Germinal center (tissue), 1 donor: ENCODE results near the gene EZH1.
"Not testable (repeated sequence)": the region's sequence is repeated elsewhere in the genome, so short reads cannot be mapped to it uniquely, and the experiment has no call there.

Experiments used
- DNase-seq: peaks from one replicate; pipeline ENCODE4 v3.0.0; 2012; ENCODE audit warnings: mixed read lengths, low spot score

The EZH1 gene

DNA sequence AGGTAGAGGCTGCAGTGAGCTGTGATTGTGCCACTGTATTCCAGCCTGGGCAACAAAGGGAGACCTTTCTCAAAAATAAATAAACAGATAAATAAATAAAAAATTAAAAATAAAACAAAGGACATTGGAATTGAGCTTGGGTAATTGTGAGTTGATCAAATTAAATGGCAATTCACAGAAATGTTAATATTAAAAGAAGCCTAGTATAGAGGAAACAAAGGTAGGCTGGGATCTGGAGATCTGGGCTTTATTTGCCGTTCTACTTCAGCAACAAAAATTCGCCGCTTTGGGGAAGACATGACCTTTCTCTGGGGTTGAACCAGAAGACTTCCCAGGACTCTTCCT, 28.1 kb upstream of the EZH1 start:
- DNase-seq, result no peak

DNA sequence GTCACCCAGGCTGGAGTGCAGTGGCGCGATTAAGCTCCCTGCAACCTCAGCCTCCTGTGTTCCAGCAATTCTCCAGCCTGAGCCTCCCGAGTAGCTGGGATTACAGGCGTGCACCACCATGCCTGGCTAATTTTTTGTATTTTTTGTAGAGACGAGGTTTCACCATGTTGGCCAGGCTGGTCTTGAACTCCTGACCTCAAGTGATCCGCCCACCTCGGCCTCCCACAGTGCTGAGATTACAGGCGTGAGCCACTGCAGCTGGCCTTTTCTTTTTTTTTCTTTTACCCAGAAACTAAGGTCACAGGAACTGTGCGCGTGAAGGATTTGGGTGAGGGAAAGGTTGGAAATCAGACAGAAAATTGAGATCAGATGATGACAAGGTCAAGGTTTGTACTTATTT, 25.1 kb upstream of the EZH1 start:
- DNase-seq, result not testable (repeated sequence)

DNA sequence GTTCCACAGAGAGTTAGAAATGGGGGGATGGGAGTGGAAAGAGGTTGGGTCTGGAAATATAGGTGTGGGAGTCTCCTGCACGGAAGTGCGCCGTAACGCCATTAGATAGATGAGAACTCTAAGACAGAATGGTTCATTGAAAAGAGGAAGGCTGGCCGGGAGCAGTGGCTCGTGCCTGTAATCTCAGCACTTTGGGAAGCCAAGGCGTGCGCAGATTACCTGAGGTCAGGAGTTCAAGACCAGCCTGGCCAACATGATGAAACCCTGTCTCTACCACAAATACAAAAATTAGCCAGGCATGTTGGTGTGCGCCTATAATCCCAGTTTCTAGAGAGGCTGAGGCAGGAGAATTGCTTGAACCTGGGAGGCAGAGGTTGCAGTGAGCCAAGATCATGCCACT, 23.2 kb upstream of the EZH1 start:
- DNase-seq, result not testable (repeated sequence)

DNA sequence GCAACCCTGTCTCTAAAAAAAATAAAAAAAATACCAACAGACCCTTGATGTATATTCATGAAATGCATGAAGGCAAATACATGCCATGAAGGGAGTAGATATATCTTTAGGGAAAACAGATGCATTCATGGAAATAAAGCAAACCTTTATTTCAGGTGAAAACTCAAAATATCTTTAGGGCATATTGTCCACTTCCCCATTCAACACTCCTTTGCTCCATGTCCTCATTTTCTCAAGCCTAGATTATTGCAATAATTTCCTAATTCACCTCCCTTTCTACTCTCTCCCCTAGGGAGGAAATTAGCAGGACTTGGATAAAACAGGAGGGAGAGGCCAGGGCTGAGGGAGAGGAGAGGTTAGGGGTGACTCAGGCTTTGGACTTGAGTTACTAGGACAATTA, 22.7 kb upstream of the EZH1 start:
- no peak for DNase-seq

DNA sequence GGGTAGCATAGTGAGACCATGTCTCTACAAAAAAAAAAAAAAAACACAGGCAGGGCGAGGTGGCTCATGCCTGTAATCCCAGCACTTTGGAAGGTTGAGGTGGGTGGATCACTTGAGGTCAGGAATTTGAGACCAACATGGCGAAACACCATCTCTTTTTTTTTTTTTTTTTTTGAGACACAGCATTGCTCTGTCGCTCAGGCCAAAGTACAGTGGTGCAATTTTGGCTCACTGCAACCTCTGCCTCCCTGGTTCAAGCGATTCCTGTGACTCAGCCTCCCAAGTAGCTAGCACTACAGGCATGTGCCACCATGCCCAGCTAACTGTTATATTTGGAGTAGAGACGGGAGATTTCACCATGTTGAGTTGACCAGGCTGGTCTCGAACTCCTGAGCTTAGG, 21.3 kb upstream of the EZH1 start:
- DNase-seq, result no peak

DNA sequence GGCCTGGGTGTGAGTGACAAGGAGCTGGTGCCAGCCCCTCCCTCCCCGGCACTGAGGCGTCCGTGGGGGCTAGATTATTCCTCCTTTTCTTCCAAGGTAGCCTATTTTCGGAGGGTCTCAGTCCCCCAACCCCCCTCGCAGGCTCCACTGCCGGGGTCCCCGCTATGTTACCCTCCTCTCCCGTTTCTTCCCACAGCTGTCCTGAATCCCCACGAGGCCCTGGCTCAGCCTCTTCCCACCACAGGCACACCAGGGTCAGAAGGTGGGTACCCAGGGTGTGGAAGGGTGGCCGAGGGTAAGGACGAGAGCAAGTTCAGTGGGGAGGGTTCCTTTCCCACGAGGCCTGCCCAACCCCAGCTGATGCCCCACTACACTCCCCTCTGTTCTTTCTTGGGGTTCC, 16.8 kb upstream of the EZH1 start:
- no peak for DNase-seq

DNA sequence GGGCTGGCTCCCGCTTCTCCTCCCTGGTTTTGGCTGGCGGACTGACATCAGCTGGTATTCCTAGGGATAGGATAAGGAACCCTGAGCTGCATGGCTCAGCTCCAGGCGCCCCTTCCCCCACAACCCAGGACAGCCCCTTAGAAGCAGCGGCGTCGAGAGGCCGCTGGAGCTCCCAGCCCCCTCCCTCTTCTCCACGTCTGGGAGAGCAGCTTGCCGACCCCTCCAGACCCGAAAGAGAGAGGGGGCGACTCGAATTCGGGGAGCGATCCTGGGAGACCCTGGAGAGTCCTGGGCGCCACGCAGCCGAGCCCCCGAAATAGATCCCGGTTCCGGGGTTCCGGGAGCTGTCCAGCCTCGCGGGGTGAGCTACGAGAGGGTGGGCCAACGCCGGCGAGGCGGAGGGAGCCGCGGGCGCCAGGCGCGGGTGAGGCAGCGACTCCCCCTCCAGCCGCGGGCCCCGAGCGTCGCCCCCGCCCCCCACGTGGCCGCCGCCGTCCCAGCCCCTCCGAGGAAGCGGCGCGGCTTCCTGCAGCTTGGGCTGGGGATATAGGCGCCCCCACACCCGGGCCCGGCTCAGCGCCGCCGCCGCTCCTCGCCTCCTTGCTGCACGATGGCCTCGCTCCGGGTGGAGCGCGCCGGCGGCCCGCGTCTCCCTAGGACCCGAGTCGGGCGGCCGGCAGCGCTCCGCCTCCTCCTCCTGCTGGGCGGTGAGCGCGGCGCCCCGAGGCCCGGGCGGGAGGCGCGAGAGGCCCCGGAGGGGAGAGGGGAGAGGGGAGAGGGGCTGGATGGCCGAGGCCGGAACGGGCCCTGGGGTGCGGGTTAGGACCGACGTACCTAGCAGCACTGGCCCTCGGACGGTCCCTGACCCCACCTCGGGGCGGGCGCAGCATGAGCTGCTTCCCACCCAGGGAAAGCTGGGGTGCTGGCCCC, 16.1 kb upstream of the EZH1 start, which contains the start of gene RAMP2:
Gene RAMP2 (plus strand): TSS at position 576 of the 930 bp plus-strand sequence. CDS start 35 bp downstream, at position 611.
- DNase-seq, result peak; percentile 17

DNA sequence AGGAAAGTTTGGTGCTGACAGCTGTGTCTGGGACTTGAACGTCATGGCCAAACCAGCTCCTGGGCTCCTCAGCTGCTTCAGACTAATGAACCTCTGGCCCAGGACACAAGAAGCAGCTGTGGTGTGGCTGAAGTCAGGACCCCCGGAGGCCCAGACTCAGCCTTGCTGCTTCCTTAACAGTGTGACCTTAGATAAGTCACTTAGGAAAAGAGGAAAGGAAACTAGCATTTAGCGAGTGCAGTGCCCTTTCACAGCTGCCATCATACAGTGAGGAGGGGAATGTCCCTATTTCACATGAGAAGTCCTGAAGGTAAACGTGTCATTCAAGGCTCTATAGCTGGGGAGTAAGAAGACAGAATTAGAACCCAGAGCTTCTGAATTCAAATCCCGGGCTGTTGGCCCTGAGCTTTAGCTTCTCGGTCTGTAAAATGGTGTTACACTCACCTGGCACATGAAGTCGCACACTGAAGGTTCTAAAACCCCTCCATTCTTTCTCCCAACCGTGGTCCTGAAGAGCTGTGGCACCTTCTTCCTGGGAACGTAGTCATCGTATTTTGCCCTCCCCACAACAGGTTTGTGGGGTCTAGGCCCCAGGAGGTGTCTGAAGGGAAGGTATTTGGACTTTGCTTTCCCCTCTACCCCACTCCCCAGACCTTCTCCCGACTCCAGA, 15.3 kb upstream of the EZH1 start:
- peak; percentile 28 for DNase-seq

DNA sequence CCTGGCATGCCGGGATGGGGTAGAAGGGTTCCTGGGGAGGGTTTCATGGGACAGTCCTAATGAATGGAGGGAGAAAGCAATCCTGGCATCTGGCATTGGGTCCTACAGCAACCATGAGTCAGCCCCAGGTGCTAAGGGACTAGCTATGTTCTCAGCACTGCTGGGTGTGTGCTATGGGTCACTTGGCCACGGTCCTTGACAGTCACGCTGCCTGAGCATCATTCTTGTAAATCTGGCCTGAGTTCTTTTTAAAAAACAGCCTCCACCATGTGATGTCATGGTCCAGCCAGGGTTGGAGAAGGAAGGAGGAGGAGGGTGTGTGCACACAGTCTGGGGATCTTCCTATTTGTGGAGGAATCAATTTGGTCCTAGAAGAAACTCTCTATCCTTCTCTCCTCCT, 9.9 kb upstream of the EZH1 start:
- no peak for DNase-seq

DNA sequence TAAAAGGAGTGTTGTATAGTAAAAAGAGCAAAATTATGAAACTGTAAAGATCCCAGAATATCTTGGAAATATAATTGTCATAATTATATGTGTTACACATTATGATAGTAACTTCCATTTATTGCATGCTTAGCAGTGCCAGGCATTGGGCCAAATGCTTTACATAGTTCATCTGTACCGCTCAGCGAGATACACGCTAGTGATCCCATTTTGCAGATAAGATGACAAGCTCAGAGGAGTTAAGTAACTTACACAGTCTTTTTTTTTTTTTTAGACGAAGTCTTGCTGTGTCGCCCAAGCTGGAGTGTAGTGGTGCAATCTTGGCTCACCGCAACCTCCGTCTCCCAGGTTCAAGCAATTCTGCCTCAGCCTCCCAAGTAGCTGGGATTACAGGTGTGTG, 6.8 kb upstream of the EZH1 start:
- no peak for DNase-seq

DNA sequence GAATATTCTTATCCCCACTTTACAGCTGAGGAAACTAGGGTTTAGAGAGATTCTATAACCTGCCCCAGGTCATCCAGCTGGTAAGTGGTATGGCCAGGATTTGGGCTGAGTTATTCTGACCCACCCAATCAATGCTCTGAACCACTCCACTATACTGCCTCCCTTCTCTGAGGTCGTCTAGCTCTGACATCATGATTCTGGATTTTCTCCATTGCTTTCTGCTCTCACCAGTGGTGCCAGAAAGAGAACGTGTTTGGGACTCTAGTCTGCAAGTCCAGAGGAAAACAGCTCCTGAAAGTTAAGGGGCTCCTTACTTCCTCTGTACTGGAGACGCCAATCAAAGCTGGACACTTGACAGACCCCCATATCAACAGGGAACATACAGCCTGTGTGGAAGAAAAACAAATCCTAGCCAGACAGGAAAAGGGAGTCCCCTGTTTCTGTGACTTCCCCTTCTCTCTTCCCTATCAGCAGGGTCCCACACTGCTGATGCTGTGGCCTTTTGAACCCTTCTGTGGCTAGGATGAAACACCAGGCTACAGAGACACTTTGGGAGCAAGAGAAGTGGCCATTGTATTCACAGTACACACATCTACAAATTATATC, 6.0 kb upstream of the EZH1 start:
- DNase-seq, result no peak

DNA sequence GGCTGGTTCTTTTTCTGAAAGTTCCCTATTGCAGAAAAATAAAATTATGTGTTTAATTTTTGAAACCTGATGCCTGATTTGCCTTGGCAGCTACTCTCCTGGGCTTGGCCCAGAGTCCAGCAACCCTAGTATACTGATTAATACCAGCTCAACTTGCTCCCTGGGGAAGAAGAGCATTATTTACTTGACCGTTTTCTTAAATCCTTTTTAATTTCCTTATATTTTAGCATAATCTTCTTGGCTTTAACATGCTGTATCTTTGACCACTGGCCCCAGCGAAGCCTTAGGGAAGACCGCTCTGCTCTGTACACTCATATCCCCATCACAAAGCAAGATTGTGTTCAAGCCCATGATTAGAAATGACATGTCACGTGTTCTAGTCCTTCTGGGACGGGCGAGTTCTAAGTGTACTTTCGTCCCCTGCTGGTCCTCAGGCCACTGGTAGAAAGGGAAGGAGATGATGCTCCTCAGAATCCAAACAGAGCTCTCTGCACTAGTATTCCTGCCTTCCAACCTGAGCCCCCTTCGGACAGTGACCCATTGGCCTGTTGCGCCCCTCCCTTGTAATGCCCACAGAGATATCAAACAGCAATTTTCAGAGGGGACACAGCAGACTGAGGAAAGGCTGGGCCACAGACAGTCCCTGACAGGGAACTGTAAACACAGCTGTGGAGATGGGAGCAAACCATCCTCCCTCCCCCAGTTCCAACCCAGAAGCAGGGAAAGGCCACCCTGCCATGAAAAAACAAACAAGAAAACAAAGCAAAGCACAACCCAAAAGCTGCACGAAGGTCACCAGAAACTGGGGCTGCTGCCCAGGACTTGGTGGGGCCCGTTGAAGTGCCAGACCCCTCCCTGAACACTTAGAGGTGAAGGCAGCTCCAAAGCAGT, 4.3 kb upstream of the EZH1 start:
- DNase-seq, result no peak

DNA sequence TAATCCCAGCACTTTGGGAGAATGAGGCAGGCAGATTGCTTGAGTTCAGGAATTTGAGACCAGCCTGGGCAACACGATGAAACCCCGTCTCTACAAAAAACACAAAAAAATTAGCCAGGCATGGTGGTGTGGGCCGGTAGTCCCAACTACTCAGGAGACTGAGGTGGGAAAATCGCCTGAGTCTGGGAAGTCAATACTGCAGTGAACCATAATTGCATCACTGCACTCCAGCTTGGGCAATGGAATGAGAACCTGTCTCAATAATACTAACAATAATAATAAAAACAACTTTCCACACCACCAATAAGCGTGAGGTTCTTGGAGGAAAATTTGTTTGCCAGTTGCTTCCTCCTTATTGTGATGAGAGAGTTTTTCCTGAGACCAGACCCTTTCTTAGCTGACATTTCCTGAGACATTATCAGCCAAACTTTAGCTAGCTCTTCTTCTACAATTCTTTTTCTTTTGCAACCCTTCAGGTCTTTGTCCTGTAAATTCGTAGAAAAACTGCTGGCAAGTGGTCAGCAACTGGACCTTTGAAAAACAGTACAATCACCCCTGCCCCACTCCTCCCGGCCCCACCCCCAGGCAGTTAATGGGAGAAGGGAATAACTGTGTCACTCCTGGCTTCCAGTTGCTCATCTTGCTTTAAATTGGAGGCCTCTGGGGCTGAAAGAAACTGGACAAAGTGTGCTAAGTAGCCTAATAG, 3.5 kb upstream of the EZH1 start:
- no peak for DNase-seq

DNA sequence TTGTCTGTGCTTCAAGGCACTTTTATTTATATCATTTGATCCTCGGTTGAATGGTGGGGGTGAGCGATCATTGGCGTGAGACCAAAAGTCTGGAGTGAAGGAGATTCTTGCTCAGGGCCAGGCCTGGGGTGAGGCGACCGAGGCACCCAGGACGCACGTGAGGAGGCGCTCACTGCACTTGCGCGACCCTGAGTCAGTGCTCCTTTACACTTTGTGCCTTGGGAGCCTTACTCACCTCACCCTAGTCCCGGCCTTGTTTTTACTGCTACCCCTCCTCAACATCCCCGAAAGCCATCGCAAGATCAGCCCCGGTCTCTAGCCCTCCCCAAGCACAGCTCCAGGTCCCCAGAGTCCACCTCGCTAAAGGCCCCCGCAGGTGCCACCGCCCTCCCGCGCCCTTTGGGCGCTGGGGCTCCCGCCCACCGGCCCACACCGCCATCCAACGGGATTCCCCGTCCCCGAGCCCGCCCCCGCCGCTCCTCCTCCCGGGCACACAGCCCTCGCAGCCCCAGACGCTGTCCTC, 496 bp downstream of the EZH1 start:
- peak; percentile 56 for DNase-seq

DNA sequence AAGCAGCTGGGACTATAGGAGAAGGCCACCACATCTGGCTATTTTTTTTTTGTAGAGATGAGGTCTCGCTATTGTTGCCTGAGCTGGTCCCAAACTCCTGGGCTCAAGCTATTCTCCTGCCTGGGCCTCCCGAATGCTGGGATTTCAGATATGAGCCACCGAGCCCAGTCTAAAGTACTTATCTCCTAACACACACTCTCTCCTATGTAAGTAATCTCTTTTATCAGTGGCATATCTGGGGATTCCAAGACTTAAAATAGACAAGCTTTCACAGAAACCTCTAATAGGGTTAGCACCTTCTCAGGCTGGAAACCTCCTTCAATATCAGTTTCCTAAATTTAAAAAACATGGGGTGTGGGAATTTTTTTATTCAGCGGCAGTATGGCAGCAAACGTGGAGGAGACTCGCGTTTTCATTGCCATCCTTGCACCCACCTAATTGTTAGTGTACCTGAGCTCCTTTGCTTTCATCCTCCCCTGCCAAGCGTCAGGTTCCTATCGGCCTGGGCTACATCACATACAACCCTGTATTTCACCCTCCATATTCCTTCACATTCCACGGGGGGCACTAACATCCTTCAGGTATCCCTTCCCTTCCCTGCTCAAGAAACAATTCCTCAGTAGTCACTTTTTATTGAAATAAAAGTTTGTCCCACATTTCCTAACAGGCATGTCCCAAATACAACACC, 1.1 kb downstream of the EZH1 start:
- DNase-seq, result no peak

DNA sequence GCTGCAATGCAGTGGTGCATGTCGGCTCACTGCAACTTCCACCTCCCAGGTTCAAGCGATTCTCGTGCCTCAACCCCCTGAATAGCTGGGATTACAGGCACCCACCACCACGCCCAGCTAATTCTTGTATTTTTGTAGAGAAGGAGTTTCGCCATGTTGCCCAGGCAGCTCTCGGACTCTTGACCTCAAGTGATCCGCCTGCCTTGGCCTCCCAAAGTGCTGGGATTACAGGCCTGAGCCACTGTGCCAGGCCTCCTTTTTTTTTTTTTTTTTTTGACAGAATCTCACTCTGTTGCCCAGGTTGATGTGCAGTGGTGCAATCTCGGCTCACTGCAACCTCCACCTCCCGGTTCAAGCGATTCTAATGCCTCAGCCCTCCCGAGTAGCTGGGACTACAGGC, 1.9 kb downstream of the EZH1 start:
- not testable (repeated sequence) for DNase-seq

DNA sequence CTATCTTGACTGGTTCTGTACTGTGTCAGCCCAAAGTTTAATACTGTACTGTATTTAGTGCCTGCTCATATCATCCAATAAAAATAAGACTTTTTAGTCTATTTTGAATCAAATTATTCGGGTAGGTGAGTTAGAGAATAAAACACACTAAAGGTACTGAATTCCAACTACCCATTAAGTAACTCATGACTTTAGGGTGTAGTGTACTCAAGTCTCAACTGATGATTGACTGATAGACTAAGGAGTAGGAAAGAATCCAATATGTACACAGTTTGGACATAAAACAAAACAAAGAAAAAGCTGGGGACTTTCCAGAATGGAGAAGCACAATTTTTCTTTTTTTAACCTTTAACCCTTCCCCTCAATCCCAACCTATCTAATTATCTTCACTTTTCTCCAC, 4.1 kb downstream of the EZH1 start:
- DNase-seq, result no peak

DNA sequence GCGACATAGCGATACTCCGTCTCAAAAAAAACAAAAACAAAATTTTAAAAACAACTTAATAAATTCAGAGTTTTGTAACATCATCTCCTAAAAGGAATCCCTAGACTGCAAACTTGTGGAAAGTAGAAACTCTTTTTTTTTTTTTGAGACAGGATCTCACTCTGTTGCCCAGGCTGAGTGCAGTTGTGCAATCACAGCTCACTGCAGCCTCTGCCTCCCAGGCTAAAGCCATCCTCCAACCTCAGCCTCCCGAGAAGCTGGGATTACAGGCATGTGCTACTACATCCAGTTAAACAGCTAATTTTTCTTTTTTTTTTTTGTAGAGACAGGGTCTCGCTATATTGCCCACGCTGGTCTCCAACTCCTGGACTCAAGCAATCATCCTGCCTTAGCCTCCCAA, 19.7 kb downstream of the EZH1 start:
- DNase-seq, result no peak

DNA sequence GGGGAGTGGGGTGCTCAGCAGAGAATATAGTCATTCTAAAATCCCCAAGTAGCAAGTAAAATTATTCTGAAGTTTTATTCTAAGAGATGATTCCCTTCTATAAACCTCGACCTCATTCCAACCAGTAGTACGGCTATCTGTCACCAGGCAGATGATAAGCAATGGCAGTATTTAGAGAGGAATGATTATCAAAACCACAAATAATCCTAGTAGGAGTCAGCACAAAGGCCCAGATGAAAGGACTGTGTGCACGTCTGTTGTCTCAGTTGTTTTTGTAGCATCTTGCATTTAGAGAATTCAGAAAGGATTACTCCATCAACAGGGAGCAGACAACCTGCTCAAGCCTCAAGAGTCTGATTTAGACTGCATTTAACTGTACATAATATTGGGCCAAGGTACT, 21.2 kb downstream of the EZH1 start:
- no peak for DNase-seq

DNA sequence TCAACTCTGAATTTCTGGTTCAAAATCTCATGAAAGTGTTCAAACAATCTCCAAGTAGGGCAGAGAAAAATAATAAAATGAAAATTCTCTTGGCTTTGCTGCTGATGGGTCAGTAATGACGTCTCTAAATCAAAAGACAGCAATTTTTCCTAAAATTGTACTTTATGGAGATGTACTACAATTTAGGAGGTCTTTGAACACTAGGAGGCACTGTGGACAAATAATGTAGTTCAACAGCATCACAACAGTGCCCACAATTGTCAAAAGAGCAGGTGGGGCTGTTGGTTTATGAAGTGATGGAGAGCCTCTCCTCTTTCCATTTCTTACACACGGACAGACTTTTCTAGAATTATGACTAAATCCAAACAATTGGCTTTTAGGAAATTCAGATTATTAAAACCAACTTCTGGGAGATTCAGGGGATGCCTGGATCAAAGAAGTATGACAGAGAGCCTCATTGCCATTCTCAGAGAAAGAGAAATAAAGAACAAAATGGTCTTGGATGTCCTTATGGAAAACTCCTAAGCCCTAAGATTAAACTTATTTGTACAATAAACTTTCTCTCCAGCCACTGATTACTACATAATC, 23.8 kb downstream of the EZH1 start:
- peak; percentile 73 for DNase-seq
